Mucosa of stomach (tissue), 1 donor: Measurements from ENCODE around the gene ATP9B.
"Not testable (repeated sequence)": the region's sequence is repeated elsewhere in the genome, so short reads cannot be mapped to it uniquely, and the experiment has no call there.

Experiments used
- H3K27me3 ChIP-seq: one replicate; pipeline ENCODE4 v1.7.0; 2013; ENCODE audit warnings: mild to moderate bottlenecking, low read length; ENCODE audit not compliant: control insufficient read depth, insufficient read depth
- H3K36me3 ChIP-seq: one replicate; pipeline ENCODE4 v1.7.0; 2013; ENCODE audit warnings: low read length; ENCODE audit not compliant: control insufficient read depth, insufficient read depth
- H3K4me1 ChIP-seq: one replicate; pipeline ENCODE4 v1.7.0; 2013; ENCODE audit warnings: mild to moderate bottlenecking, low read length; ENCODE audit not compliant: control insufficient read depth, insufficient read depth
- H3K4me3 ChIP-seq: one replicate; pipeline ENCODE4 v1.7.0; 2013; ENCODE audit warnings: low read length
- H3K9ac ChIP-seq: one replicate; pipeline ENCODE4 v1.7.0; 2013; ENCODE audit warnings: mild to moderate bottlenecking, low read length, moderate library complexity
- H3K9me3 ChIP-seq: one replicate; pipeline ENCODE4 v1.7.0; 2013; ENCODE audit warnings: mild to moderate bottlenecking, low read length, moderate library complexity; ENCODE audit not compliant: control insufficient read depth
- donor health status: Pancreatic carcinoma.

ATP9B gene

GRCh38 chr18:79164706-79165105 is 95.5 kb downstream of the ATP9B start:
- no peak overlapping the region for H3K9ac ChIP-seq
- H3K4me3 ChIP-seq: no peak overlapping the region
- H3K27me3 ChIP-seq: no peaks in the 10 kb centered on the region
- no peaks in the 10 kb centered on the region for H3K4me1 ChIP-seq
- H3K9me3 ChIP-seq: no peaks in the 10 kb centered on the region
- H3K36me3 ChIP-seq: peaks cover 6% of the 10 kb centered on the region

GRCh38 chr18:79166702-79167101 is 97.5 kb downstream of the ATP9B start:
- H3K36me3 ChIP-seq: peaks cover 6% of the 10 kb centered on the region

GRCh38 chr18:79167526-79168190 is 98.5 kb downstream of the ATP9B start:
- H3K9me3 ChIP-seq: no peaks in the 10 kb centered on the region
- no peak overlapping the region for H3K4me3 ChIP-seq
- H3K36me3 ChIP-seq: peaks cover 6% of the 10 kb centered on the region
- no peak overlapping the region for H3K9ac ChIP-seq
- H3K4me1 ChIP-seq: no peaks in the 10 kb centered on the region
- H3K27me3 ChIP-seq: no peaks in the 10 kb centered on the region

More at GRCh38 chr18:79166702-79167101, 97.5 kb downstream of the ATP9B start:
- no peaks in the 10 kb centered on the region for H3K9me3 ChIP-seq
- no peak overlapping the region for H3K4me3 ChIP-seq
- H3K27me3 ChIP-seq: no peaks in the 10 kb centered on the region
- no peaks in the 10 kb centered on the region for H3K4me1 ChIP-seq
- no peak overlapping the region for H3K9ac ChIP-seq

- Histone ChIP-seq H3K4me3 (no peak overlapping the region), H3K9me3 (no peaks in the 10 kb centered on the region), H3K36me3 (peaks cover 6% of the 10 kb centered on the region), H3K9ac (no peak overlapping the region), H3K27me3 (no peaks in the 10 kb centered on the region), H3K4me1 (no peaks in the 10 kb centered on the region)
These were observed 100.9 kb downstream of the ATP9B start for GRCh38 chr18:79169958-79170555.

- not testable (repeated sequence) for H3K9ac ChIP-seq, H3K9me3 ChIP-seq, H3K4me3 ChIP-seq, H3K4me1 ChIP-seq, H3K36me3 ChIP-seq, H3K27me3 ChIP-seq
These were observed 103.1 kb downstream of the ATP9B start for GRCh38 chr18:79172331-79172730.

GRCh38 chr18:79173742-79174141 is 104.5 kb downstream of the ATP9B start:
- no peaks in the 10 kb centered on the region for H3K9me3 ChIP-seq
- no peaks in the 10 kb centered on the region for H3K4me1 ChIP-seq
- no peaks in the 10 kb centered on the region for H3K36me3 ChIP-seq
- no peak overlapping the region for H3K9ac ChIP-seq
- no peaks in the 10 kb centered on the region for H3K27me3 ChIP-seq
- H3K4me3 ChIP-seq: no peak overlapping the region

GRCh38 chr18:79178113-79178531 is 108.9 kb downstream of the ATP9B start:
- H3K4me1 ChIP-seq: no peaks in the 10 kb centered on the region
- no peak overlapping the region for H3K4me3 ChIP-seq
- no peak overlapping the region for H3K9ac ChIP-seq
- H3K27me3 ChIP-seq: no peaks in the 10 kb centered on the region
- no peaks in the 10 kb centered on the region for H3K36me3 ChIP-seq
- no peaks in the 10 kb centered on the region for H3K9me3 ChIP-seq

- Histone ChIP-seq H3K36me3 (no peaks in the 10 kb centered on the region), H3K4me3 (no peak overlapping the region), H3K4me1 (no peaks in the 10 kb centered on the region), H3K27me3 (no peaks in the 10 kb centered on the region), H3K9ac (no peak overlapping the region), H3K9me3 (no peaks in the 10 kb centered on the region)
These were observed 113.0 kb downstream of the ATP9B start for GRCh38 chr18:79182047-79182713.

GRCh38 chr18:79185648-79186047 is 116.5 kb downstream of the ATP9B start:
- no peak overlapping the region for H3K4me3 ChIP-seq
- no peaks in the 10 kb centered on the region for H3K4me1 ChIP-seq
- no peak overlapping the region for H3K9ac ChIP-seq
- H3K36me3 ChIP-seq: no peaks in the 10 kb centered on the region
- H3K27me3 ChIP-seq: no peaks in the 10 kb centered on the region
- H3K9me3 ChIP-seq: no peaks in the 10 kb centered on the region

- H3K27me3 ChIP-seq: no peaks in the 10 kb centered on the region
- no peaks in the 10 kb centered on the region for H3K9me3 ChIP-seq
- H3K9ac ChIP-seq: no peak overlapping the region
- no peaks in the 10 kb centered on the region for H3K4me1 ChIP-seq
- H3K36me3 ChIP-seq: no peaks in the 10 kb centered on the region
- no peak overlapping the region for H3K4me3 ChIP-seq
These were observed 117.5 kb downstream of the ATP9B start for GRCh38 chr18:79186649-79187048.

- H3K9me3 ChIP-seq: no peaks in the 10 kb centered on the region
- H3K9ac ChIP-seq: no peak overlapping the region
- no peak overlapping the region for H3K4me3 ChIP-seq
- H3K4me1 ChIP-seq: no peaks in the 10 kb centered on the region
- H3K36me3 ChIP-seq: no peaks in the 10 kb centered on the region
- no peaks in the 10 kb centered on the region for H3K27me3 ChIP-seq
These were observed 118.5 kb downstream of the ATP9B start for GRCh38 chr18:79187532-79188277.

- H3K4me1 ChIP-seq: no peaks in the 10 kb centered on the region
- H3K9ac ChIP-seq: no peak overlapping the region
- H3K9me3 ChIP-seq: no peaks in the 10 kb centered on the region
- no peaks in the 10 kb centered on the region for H3K27me3 ChIP-seq
- no peak overlapping the region for H3K4me3 ChIP-seq
- no peaks in the 10 kb centered on the region for H3K36me3 ChIP-seq
These were observed 122.2 kb downstream of the ATP9B start for GRCh38 chr18:79191418-79191817.
